Stimulated activated CD4-positive, alpha-beta T cell treated with anti-CD3 and anti-CD28 coated beads, TNF-alpha, amount 100 ng/mL, for 48 hours (primary cell): ENCODE measurements around the gene C9orf57.
"Not testable (repeated sequence)": the region's sequence is repeated elsewhere in the genome, so short reads cannot be mapped to it uniquely, and the experiment has no call there.

ENCODE experiments used
- DNase-seq, 3 donors: peaks; one replicate each; pipeline ENCODE4 v3.0.0-alpha.2; 2020; ENCODE audit warnings: low read depth in 3 of 3

The C9orf57 gene

GRCh38 chr9:72023596-72023995 lies 36.8 kb downstream of the C9orf57 start:
- DNase-seq: no peak

- DNase-seq: no peak
These were observed 37.6 kb downstream of the C9orf57 start for GRCh38 chr9:72022841-72023240.

- no peak for DNase-seq
These were observed 47.1 kb downstream of the C9orf57 start for GRCh38 chr9:72013292-72013760.

GRCh38 chr9:72012646-72013045 lies 47.8 kb downstream of the C9orf57 start:
- DNase-seq: no peak

- not testable (repeated sequence) for DNase-seq
These were observed 52.7 kb downstream of the C9orf57 start for GRCh38 chr9:72007726-72008125.

- DNase-seq: no peak
These were observed 53.9 kb downstream of the C9orf57 start for GRCh38 chr9:72006501-72006900.

GRCh38 chr9:72005451-72005850 lies 55.0 kb downstream of the C9orf57 start:
- DNase-seq: no peak
